Activated T-cell treated with anti-CD3 and anti-CD28 coated beads, Interleukin-2, amount 50 U/mL, for 4 hours (primary cell): ENCODE data around the gene RSU1. TPM values are rescaled to one million over a fixed set of nuclear protein-coding genes. Genes with fewer than 3 reads are reported as not detected.

Experiments
- ATAC-seq, 2 donors: fragments of 200-7000 bp; cut with Tn5 transposase; one replicate each; pipeline ENCODE4 v1.10.0; 2021
- DNase-seq: peaks from one replicate; pipeline ENCODE4 v3.0.0-alpha.2; 2020
- H3K27me3 Mint-ChIP-seq: one replicate; pipeline ENCODE4 v1.8.0; 2021; ENCODE audit warnings: low read depth, mixed read lengths
- H3K36me3 Mint-ChIP-seq: one replicate; pipeline ENCODE4 v1.8.0; 2022; ENCODE audit warnings: mixed read lengths; ENCODE audit not compliant: insufficient read depth
- H3K4me1 Mint-ChIP-seq: one replicate; pipeline ENCODE4 v1.8.0; 2021; ENCODE audit warnings: low read depth, mixed read lengths
- H3K4me3 Mint-ChIP-seq: one replicate; pipeline ENCODE4 v1.8.0; 2021; ENCODE audit warnings: mild to moderate bottlenecking, moderate library complexity, mixed read lengths
- H3K9me3 Mint-ChIP-seq: one replicate; pipeline ENCODE4 v1.8.0; 2021; ENCODE audit warnings: mixed read lengths
- total RNA-seq, 3 donors: library from RNA; stranded (reverse); gene quantifications; one replicate each; pipeline ENCODE4 v1.2.1, GENCODE V29; 2021

RSU1 gene
- total RNA-seq = 10 to 100 TPM; 34.7 to 45.7 (median 44.7) TPM

DNA sequence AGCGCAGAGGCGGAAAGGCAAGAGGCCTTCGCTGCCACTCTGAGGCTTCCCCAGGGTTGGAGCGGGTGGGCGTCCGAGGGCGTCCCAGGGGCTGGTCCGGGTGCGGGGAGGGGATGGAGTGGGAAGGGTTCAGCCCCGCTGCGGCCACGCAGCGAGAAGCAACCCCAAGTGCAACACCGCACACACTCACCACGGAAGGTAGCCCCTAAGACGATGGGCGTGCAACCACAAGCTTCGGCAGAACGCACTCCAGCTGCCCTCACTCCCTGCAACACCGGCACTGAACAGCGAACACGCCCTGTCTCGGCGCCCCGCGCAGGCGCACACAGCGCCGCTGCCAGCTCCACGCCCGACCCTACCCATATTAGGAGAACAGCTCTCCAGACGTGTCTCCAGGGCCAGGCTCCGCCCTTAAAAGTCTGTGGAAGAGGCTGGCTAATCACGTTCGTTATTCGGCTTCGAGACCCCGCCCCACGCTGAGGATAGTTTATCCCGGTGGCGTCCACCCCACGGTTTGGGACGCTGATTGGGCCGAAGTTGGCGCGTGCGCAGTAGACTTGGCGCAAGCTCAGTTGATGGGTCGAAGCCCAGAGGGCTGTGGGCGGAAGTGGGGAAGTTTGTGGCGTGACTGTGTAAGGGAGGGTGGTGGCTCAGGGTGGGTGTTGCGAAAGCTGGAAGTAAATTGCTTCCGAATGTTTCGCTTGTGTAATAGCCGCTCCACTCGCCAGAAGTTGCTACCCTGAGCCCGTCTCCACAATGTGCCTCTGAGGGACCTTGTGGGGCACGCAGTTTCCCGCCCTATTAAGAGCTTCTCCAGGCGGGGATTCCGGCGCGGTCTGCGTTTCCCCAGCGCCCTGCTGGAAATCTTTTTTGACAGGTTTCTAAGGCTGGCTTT, at the start of gene RSU1:
RSU1 (minus strand) TSS at position 300 of the 895 bp plus-strand sequence. CDS start 343 bp downstream, outside the sequence.
- Mint-ChIP-seq H3K36me3 (peaks cover 12% of the 10 kb centered on the region), H3K27me3 (no peaks in the 10 kb centered on the region), H3K4me1 (peaks cover 36% of the 10 kb centered on the region), H3K9me3 (peaks cover 7% of the 10 kb centered on the region), H3K4me3 (peak within 1 kb of the TSS; percentile 86)
- ATAC-seq (peak; percentile 99), DNase-seq (peak; percentile 99)

DNA sequence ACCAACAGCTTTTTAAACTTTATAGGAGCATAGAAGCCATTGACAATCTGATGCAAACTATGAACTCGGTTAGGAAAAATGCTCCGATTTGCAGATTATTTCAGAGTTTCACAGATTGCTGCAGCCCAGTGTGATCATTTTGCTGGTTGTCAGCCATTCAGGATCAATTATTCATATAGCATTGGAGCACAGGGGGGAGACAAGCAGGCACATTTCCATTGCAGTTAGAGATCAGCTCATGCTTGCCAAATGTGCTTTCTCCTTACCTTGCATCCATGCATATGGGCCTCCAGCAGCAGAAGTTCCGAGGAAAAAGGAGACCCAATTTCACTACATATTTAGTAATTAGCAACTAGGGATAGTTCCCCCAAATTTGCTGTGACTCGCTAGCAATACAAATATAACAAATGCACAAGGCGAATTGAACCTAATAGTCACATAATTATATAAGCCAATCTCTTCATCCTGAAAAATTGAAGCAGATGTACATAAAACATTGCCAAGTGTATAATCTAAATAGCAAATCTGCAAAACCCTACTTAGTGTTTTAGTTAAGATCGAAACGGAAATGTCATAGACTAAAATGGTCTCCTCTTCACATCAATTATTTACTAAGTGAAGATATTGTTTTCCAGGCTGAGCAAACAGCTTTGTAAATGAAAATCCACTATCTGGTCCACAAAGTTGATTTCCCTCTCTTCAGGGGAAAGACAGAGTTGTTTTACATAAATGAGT, 49.5 kb upstream of the RSU1 start:
- H3K4me3 Mint-ChIP-seq = no peak overlapping the region
- ATAC-seq (no peak), DNase-seq (no peak)
- peaks cover 11% of the 10 kb centered on the region for H3K36me3 Mint-ChIP-seq
- H3K4me1 Mint-ChIP-seq = no peaks in the 10 kb centered on the region
- H3K27me3 Mint-ChIP-seq = no peaks in the 10 kb centered on the region
- H3K9me3 Mint-ChIP-seq = no peaks in the 10 kb centered on the region

DNA sequence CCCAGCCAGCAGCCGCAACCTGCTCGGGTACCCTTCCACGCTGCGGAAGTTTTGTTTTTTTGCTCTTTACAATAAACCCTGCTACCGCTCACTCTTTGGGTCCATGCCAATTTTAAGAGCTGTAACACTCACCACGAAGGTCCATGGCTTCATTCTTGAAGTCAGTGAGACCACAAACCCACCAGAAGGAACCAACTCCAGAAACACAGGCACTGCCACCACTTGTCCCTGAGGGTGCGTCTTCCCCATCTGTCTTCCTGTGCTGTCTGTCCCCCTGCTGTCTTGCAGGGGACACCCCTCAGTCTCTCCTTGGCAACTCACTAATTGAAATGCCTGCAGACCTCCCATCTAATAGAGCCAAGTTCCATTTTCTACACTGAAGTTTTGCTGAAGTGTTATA, 48.5 kb upstream of the RSU1 start:
- H3K4me1 Mint-ChIP-seq = no peaks in the 10 kb centered on the region

DNA sequence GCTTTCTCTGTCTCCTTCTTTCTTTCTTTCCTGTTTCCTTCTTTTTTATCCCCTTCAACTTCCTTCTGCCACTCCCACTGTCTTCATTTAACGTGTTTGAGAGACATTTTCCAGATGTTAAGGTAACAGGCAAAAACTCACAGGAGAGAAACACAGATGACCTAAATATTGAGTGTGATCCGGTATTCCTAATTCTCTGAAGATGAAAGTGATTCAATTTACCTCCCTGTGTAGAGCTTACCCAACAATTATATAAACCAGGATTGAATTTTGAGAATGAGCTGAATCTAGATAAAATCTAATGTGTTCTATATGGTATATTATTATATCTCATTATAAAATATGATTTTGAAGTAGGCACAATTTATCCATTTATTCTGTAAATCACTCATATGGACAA, 46.5 kb upstream of the RSU1 start:
- no peaks in the 10 kb centered on the region for H3K27me3 Mint-ChIP-seq
- H3K4me3 Mint-ChIP-seq = no peak overlapping the region
- H3K9me3 Mint-ChIP-seq = peaks cover 6% of the 10 kb centered on the region
- ATAC-seq (no peak), DNase-seq (no peak)
- no peaks in the 10 kb centered on the region for H3K4me1 Mint-ChIP-seq
- H3K36me3 Mint-ChIP-seq = peaks cover 13% of the 10 kb centered on the region

More for the DNA sequence above, 48.5 kb upstream of the RSU1 start:
- H3K9me3 Mint-ChIP-seq = peaks cover 3% of the 10 kb centered on the region
- DNase-seq (no peak), ATAC-seq (no peak)
- H3K4me3 Mint-ChIP-seq = no peak overlapping the region
- H3K36me3 Mint-ChIP-seq = peaks cover 13% of the 10 kb centered on the region
- no peaks in the 10 kb centered on the region for H3K27me3 Mint-ChIP-seq

DNA sequence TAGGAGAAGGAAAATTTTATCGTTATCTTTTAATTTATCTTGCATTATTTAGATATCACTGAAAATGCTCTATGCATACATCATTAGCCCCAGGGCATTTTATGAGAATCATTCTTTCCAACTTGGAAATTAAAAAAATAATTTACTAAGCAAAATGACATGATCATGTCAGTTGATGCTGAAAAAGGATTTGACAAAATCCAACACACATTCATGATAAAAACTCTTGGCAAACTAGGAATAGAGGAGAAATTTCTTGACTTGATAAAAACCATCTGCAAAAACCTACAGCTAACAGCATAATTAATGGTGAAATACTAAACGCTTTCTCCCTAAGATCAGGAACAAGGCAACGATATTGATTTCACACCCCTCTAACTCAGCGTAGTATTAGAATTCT, 40.2 kb upstream of the RSU1 start:
- no peak for ATAC-seq
- Mint-ChIP-seq H3K4me1 (no peaks in the 10 kb centered on the region), H3K4me3 (no peak overlapping the region), H3K27me3 (no peaks in the 10 kb centered on the region), H3K9me3 (peaks cover 6% of the 10 kb centered on the region), H3K36me3 (peaks cover 5% of the 10 kb centered on the region)
- no peak for DNase-seq

DNA sequence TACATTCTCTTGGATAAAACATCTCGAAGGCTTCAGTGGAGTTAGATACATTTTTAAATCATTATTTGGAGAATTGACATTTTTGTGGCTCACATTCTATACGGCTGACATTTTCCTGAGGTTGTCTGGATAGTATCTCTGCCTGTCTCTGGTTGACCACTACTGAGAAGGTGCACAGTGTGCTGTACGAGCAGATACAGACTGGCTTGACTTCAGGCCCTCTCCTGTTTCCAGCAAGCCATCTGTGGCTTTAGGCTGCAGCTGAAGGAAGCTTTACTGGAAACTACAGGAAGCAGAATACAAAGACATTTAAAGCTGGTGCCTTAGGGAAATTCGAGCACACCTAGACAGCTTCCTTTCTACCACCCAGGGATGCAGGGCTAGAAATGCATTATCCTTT, 39.3 kb upstream of the RSU1 start:
- no peaks in the 10 kb centered on the region for H3K4me1 Mint-ChIP-seq

DNA sequence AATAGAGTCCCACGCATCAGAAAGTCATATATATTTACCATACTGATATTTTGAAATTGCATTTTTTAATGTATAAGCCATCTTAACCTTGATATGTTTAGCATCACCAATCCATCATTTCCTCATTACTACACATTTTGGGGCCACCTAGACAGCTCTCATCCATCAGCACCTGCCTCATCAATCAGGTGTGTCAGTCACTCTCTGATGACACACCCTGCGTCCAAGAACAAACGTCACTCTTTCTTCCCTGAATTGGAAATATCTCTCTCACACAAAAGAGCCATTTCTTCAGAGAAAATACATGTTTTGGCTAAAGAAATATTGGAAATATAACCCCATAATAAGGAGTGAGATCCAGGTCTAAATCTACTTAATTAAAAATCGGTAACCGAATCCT, 38.9 kb upstream of the RSU1 start:
- DNase-seq = no peak
- Mint-ChIP-seq H3K27me3 (no peaks in the 10 kb centered on the region), H3K4me1 (no peaks in the 10 kb centered on the region), H3K9me3 (peaks cover 6% of the 10 kb centered on the region), H3K36me3 (peaks cover 4% of the 10 kb centered on the region), H3K4me3 (no peak overlapping the region)
- ATAC-seq = no peak

More for the DNA sequence above, 39.3 kb upstream of the RSU1 start:
- no peak for DNase-seq
- Mint-ChIP-seq H3K27me3 (no peaks in the 10 kb centered on the region), H3K36me3 (peaks cover 4% of the 10 kb centered on the region), H3K4me3 (no peak overlapping the region), H3K9me3 (peaks cover 6% of the 10 kb centered on the region)
- no peak for ATAC-seq

DNA sequence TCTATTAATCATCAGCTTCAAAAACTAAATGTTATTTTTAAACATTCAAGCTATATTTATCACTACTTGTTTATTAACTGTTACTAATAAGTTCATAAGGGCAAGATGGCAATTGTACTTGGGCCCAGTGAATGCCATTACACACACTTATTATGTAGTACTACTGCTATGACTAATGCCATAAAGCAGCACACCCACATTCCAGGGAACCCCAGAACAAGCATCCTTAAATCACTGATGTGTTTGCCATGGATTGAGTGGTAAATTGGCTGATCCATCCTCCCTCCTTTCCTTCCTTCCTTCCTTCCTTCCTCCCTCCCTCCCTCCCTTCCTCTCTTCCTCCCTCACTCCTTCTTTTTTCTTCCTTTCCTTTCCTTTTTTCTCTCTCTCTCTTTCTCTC, 37.4 kb upstream of the RSU1 start:
- ATAC-seq (no peak), DNase-seq (no peak)
- Mint-ChIP-seq H3K27me3 (no peaks in the 10 kb centered on the region), H3K36me3 (no peaks in the 10 kb centered on the region), H3K4me1 (no peaks in the 10 kb centered on the region), H3K4me3 (no peak overlapping the region), H3K9me3 (no peaks in the 10 kb centered on the region)

DNA sequence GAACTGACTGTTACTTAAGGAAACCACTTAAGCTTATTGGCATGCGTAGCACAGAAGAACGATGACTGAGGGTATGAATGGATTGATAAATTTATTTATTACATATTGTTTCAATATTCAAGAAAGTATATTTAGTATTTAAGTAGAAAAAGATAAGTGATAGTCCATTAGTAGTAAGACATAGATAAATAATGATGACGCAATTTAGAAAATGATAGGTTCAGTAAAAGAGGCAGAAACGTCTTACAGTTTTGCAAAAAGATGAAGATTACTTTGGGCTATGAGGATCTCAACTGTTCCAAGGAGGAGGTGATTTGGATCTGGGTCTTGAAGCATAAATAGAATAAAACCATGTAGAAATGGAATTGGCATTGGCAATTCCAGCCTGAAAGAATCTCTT, 36.6 kb upstream of the RSU1 start:
- ATAC-seq = no peak
- Mint-ChIP-seq H3K36me3 (no peaks in the 10 kb centered on the region), H3K9me3 (no peaks in the 10 kb centered on the region), H3K4me1 (no peaks in the 10 kb centered on the region), H3K4me3 (no peak overlapping the region), H3K27me3 (no peaks in the 10 kb centered on the region)
- DNase-seq = no peak

DNA sequence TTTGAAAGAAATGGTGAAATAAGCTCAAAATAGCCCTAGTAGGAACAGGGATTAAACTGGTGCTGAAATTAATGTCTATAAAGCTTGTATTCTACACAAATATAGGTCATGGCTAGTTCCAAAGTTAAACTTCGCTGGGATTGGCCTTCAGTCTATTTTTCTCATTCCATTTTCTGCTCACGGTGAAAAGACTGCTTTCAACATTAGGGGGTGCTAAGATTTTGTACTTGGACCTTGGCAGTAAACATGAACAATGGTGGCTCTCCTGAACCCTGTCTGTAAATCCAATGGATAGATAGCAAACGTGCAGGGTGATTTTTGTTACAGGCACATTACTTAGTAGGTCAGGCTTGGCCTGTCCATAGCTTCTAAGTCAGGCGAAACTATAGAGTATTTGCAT, 36.0 kb upstream of the RSU1 start:
- no peak for ATAC-seq
- no peaks in the 10 kb centered on the region for H3K27me3 Mint-ChIP-seq
- H3K36me3 Mint-ChIP-seq = no peaks in the 10 kb centered on the region
- H3K9me3 Mint-ChIP-seq = no peaks in the 10 kb centered on the region
- no peak overlapping the region for H3K4me3 Mint-ChIP-seq
- H3K4me1 Mint-ChIP-seq = no peaks in the 10 kb centered on the region
- no peak for DNase-seq

DNA sequence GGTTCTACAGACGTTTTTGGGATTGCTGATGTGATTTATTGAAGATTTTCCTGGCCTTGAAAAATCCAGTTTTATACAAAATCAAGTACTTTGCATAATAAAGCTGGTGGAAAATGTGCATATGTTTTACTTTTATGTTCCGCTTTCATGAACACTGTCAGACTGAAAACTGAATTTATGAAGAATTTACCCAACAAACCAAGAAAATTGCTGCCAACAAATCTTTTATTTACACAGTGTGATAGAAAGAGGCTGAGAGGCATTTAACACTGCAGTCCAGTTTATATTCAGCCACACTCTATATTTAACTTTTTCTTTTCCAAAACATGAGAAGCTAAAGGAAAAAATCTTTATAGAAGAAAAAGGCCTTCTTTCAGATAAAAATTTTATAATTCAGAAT, 35.4 kb upstream of the RSU1 start:
- Mint-ChIP-seq H3K27me3 (no peaks in the 10 kb centered on the region), H3K9me3 (no peaks in the 10 kb centered on the region), H3K36me3 (no peaks in the 10 kb centered on the region), H3K4me1 (no peaks in the 10 kb centered on the region), H3K4me3 (no peak overlapping the region)
- ATAC-seq (no peak), DNase-seq (no peak)

DNA sequence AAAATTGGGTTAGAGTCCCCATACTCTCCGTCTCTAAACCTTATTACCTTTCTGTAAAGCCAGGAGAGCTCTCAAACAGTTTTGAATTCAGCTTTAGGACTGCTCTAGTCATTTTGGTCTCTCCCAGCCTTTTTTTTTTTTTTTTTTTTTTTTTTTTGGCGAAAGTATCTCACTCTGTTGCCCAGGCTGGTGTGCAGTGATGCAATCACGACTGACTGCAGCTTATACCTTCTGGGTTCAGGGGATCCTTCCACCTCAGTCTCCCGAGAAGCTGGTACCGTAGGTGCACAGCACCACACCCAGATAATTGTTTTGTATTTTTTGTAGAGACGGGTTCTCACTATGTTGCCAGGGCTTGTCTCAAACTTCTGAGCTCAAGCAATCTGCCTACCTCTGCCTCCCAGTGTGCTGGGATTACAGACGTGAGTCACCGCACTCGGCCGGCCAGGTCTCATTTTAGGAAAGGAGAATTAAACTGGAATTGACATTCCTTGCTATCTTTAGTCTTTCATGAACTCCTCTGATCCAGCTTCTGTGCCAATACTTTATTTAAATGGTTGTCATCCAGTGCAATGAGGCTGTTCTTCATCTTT, 31.4 kb upstream of the RSU1 start:
- H3K9me3 Mint-ChIP-seq = no peaks in the 10 kb centered on the region
- no peaks in the 10 kb centered on the region for H3K27me3 Mint-ChIP-seq
- ATAC-seq = no peak
- H3K4me1 Mint-ChIP-seq = no peaks in the 10 kb centered on the region
- no peak for DNase-seq
- H3K4me3 Mint-ChIP-seq = no peak overlapping the region
- H3K36me3 Mint-ChIP-seq = no peaks in the 10 kb centered on the region

DNA sequence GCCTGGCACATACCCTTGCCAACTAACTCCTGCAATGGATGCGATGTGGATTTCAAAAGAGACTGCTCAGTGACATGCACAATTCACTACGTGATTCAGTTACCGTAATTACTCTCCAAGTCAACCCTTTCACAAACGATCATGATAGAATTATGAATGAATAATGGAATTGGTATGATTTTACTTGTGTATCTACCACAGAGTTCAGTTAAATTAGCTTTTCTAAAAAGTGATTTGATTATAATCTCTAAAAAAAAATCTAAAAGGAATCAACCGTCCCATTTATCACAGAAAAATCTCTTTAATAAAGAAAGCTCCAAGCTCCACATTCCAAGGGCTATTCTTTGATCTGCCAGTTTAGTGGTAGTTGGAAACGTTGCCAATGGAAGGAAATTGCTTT, 30.4 kb upstream of the RSU1 start:
- Mint-ChIP-seq H3K36me3 (no peaks in the 10 kb centered on the region), H3K9me3 (no peaks in the 10 kb centered on the region), H3K4me1 (peaks cover 5% of the 10 kb centered on the region), H3K27me3 (no peaks in the 10 kb centered on the region), H3K4me3 (no peak overlapping the region)
- no peak for DNase-seq
- no peak for ATAC-seq

DNA sequence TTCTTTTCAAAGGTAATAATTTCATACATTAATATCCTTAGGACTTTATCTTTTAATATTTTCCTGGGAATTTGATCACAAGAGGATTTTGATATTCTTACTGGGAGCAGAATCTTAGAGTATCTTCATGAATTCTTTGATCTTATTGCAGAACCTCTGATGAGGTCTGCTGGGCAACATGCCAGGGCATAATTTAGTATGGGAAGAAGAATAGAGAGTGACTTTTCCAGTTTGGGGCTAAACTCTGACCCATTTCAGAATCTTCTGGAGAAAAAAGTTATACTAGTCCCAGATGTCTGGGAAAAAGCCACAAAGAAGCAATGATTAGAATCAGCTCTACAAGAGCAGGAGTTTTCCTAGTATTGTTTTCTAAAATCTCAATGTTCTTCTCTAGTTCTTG, 28.0 kb upstream of the RSU1 start:
- ATAC-seq (no peak), DNase-seq (no peak)
- no peak overlapping the region for H3K4me3 Mint-ChIP-seq
- no peaks in the 10 kb centered on the region for H3K9me3 Mint-ChIP-seq
- H3K27me3 Mint-ChIP-seq = no peaks in the 10 kb centered on the region
- peaks cover 5% of the 10 kb centered on the region for H3K4me1 Mint-ChIP-seq
- peaks cover 2% of the 10 kb centered on the region for H3K36me3 Mint-ChIP-seq
